DLD1 (cell line): ENCODE data around the gene PTPN14.
"Not testable (repeated sequence)": the region's sequence is repeated elsewhere in the genome, so short reads cannot be mapped to it uniquely, and the experiment has no call there.

ENCODE experiments used
- in situ Hi-C: cut with HindIII; loops from 2 replicates; pipeline ENCODE4 v1.10.0; 2017; ENCODE audit warnings: low sequenced_read_pairs

PTPN14 gene

GRCh38 chr1:214413315-214413714 lies 138.1 kb downstream of the PTPN14 start:
- in situ Hi-C loops: no loop called here

- in situ Hi-C loops: no loop called here
These were observed 146.7 kb downstream of the PTPN14 start for GRCh38 chr1:214404571-214405213.

DNA sequence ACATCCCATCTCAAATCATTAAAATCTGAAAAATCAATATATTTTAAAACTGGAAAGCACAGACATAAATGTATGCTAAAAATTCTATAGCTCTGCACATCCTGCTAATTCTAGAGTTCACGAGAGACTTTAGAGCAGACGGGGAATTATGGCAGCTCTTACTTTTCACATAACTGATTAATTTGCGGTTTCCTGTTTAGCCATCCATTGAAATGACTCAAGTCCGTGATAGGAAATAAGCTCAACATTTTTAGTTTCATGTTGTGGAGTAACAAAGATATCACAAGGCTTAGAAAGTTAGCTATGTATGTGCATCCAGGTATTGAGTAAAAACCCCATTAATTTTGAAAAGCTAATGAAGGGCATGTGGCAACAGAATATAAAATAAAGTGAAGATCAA lies 147.2 kb downstream of the PTPN14 start:
- in situ Hi-C loops: no loop called here

- in situ Hi-C loops: no loop called here
These were observed 148.0 kb downstream of the PTPN14 start for GRCh38 chr1:214403431-214403830.

GRCh38 chr1:214402613-214403083 lies 148.8 kb downstream of the PTPN14 start:
- in situ Hi-C loops: no loop called here

DNA sequence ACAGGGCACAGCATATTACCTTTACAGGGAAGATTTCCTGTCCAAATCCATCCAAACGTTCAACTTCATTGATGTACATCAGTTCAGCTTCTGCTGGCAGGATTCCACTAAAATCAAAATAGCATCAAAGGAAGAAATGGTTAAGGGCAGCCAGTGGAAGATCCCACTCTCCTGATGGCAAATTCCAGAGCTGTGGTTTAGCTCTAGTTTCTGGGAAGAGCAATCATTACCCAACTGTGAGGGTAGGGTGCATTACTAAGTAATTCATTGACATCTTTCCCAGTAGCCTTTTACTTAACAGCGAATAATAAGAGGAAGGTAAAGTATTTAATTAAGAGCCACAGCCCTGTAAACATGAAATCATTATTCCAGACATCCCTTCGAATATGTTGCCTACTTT lies 149.7 kb downstream of the PTPN14 start:
- in situ Hi-C loops: no loop called here

DNA sequence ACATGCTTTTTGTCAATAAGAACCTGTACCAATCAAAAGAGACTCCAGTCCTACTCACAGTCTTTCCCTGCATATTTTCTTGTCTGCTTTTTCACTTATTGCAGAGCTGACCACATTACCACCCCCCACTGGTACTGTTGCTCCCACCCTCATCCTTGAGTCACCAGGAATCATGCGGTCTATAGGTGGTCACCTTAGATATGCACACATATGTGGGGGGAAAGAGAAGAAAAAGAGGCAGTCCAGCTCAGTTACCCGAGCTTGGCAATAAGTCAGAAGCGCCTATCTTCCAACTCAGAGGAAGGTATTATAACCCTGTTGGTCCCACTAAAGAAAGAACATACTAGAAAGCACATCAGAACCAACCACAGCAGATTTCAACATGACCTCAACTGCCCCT lies 151.3 kb downstream of the PTPN14 start:
- in situ Hi-C loops: no loop called here

DNA sequence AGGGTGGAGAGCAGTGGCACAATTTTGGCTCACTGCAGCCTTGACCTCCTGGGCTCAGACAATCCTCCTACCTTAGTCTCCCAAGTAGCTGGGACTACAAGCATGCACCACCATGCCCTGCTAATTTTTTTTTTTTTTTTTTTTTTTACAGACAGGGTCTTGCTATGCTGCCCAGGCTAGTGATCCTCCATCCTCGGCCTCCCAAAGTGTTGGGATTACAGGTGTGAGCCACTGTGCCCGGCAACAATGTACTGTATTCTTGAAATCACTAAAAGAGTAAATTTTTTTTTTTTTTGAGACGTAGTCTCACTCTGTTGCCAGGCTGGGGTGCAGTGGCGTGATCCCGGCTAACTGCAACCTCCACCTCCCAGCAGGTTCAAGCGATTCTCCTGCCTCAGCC lies 152.9 kb downstream of the PTPN14 start:
- in situ Hi-C loops: no loop called here

GRCh38 chr1:214397497-214397896 lies 153.9 kb downstream of the PTPN14 start:
- in situ Hi-C loops: no loop called here

- in situ Hi-C loops: no loop called here
These were observed 155.1 kb downstream of the PTPN14 start for GRCh38 chr1:214396330-214396729.

DNA sequence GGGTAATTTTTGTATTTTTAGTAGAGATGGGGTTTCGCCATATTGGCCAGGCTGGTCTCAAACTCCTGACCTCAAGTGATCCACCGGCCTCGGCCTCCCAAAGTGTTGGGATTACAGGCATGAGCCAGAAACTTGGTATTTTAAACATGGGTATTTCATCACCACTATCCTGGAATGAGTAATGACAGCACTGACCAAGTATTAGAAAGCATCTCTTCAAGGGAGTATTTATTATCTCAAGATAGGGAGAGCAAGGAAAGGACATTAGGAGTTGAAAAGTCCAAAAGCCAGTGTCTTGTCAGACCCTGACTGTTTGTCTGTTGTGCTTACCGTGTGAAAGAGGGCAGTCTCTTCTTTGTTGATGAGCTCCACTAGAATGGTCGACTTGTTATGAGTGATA lies 156.8 kb downstream of the PTPN14 start:
- in situ Hi-C loops: not testable (repeated sequence)

GRCh38 chr1:214393086-214393485 lies 158.3 kb downstream of the PTPN14 start:
- in situ Hi-C loops: no loop called here

DNA sequence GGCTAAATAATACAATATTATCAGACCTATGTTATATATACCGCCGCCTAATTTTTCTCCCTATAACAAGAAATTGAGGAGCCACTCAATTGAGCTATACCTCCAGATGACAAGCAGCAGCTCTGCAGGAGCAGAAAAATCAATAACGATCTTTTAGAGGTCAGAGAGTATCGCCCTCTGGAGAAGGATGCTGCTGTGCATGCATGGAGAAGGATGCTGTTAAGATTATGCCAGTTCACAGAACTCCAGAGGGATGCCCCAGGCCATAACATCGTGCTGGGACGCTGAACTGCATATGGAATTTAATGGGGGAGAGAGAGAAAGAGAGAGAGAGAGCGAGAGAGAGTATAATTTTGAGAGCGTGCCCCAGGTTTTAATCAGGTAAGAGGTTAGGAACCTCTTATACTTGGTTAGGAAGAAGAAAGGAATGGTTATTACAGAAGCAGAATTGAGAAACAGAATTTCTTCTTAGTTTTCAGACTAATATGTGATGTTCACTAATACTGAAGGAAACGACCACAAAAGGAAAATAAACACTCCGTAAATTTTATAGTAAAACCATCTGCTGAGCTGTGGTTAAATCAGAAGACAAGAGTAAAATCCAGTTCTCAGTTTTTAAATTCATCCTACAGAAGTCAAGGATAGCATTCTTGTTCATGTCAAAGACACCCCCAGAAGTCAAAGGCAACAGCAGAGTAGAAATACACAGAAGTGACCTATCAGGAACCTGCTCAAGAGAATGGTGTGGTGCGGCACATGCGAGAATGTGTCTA lies 159.3 kb downstream of the PTPN14 start:
- in situ Hi-C loops: no loop called here

GRCh38 chr1:214389734-214390133 lies 161.7 kb downstream of the PTPN14 start:
- in situ Hi-C loops: no loop called here

GRCh38 chr1:214386747-214387146 lies 164.7 kb downstream of the PTPN14 start:
- in situ Hi-C loops: no loop called here

DNA sequence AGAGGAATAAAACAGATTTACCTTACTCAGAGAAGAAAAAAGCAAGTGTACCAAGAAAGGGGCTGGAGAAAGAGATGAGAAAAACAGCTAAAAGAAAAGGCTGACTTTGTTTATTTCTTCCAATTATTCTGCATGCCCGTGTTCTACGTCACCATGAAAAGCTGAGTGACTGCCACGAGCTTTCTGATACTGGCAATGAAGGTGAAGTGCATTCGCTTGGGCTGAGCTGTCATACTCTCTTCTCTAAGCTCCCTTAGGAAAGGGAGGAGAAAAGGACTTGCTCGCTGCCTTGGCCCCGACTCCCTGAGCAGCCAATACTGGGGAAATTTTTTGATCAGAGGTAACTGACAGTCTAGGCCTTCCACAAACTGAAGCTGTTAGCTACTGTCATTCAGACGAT lies 165.1 kb downstream of the PTPN14 start:
- in situ Hi-C loops: no loop called here

- in situ Hi-C loops: no loop called here
These were observed 166.0 kb downstream of the PTPN14 start for GRCh38 chr1:214385428-214385827.

DNA sequence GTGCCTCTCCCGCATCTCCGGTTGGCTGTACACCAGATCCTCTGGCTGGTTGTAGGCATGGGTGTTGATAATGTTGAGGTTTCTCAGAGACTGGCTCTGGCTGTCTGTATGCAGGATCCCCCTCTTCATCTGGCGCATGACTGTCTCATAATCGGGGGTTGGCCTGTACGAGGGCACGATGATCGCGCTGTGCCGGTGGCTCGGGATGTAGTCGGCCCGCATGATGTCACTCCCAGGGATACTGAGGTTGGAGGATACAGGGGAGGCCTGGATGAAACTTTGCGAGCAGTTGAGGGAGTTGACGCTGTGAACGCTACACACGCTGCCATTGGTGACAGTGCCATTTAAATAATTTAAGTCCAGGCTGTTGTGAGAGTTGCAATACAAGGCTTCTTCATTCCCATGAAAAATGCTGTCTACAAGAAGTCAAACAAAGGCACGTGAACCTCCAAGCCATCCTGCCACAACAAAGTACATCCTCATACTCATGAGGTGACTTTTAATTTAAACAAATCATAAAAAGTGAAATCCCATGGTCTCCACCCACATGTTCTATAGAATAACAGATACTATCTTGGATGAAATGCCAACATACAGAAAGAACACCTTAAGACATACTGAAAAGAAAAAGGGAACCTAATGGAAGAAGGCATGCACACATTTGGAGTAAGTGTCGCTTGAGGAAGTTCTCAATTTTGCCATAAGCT lies 166.9 kb downstream of the PTPN14 start:
- in situ Hi-C loops: no loop called here

DNA sequence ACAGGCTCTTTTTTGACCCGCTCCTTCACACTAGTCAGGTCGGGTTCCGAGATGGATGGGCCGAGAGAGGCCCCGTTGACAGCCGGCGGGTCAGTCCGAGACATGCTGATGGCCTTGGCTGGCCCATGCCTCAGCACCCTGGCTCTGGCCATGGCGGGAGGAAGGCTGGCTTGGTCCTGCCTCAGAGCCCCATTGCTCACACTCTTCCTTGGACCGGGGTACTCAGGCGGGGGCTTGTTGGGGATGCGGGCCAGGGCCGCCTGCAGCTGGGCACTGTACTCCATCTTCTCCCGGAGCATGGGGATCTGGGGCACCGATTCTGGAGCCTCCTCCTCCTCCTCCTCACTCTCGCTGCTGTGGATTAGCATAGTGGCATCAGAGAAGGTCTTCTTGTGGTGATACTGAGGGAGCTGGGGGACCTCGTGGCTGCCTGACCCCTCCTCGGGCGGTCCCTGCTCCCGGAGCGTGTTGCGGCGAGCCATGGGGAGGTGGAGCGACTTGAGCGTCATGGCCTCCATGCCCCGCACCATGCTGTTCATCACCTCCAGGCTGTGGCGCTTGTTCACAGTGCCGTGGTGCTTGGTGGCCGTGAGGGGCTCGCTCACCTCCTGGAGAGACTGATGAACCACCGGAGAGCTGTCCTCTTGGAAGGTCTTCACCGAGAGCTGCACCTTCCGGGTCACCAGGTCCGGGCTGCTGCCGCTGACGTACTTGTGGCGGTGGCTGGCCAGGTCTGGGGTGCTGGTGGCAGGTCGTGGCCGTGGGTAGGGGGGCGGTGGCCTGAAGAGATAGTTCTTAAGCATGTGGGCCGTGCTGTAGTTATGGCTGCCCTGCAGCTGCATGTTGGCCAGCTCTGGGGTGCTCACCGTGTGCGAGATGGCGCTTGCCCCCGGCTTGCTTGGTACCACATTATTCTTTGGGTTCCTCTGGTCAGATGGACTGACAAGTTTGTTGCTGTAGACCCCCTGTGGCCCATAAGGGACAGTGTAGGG lies 167.7 kb downstream of the PTPN14 start:
- in situ Hi-C loops: no loop called here

DNA sequence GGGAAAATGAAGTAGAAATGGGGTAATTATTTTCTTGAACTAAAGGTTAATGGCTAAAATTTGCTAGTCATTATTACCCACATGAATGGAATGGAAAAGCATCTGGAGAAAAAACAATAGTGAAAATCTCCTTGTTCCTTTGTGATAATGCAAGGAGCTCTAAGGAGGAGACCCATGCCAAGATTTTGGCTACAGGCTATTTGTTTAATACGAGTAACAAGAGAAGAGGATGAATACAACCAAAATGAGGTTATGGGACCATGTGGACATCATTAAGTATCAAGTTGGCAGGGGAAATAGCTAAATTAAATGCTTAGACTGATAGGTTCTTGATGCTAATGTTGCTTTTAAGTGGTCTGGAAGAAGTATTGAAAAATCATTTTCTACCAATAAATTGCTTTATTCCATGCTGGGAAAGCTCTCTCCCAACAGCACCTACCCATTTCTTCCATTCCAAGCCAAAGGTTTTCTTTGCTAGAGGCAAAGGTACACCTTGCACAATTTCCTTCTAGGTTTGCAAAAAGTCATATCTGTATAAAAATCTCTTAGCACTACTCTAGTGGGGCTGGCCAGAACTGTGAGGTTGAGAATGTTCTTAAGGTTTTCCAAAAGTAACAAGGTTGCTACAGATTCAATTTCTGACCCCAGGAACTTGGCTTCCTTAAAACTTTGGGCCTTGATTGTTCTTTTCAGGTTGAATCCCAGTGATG lies 170.3 kb downstream of the PTPN14 start:
- in situ Hi-C loops: no loop called here
